Progenitor cell of endocrine pancreas (in vitro differentiated cells): Measurements from ENCODE around the gene MTG1. TPM values are rescaled to one million over a fixed set of nuclear protein-coding genes. Genes with fewer than 3 reads are reported as not detected.

Experiments
- DNase-seq: peaks from one replicate; pipeline ENCODE4 v3.0.0; 2021; ENCODE audit warnings: low spot score; ENCODE audit not compliant: unreplicated experiment
- H3K27ac Mint-ChIP-seq: 2 replicates; pipeline ENCODE4 v1.8.0; 2021; ENCODE audit warnings: mild to moderate bottlenecking, moderate library complexity, mixed read lengths
- H3K27me3 Mint-ChIP-seq: 2 replicates; pipeline ENCODE4 v1.8.0; 2021; ENCODE audit warnings: mixed read lengths
- H3K36me3 Mint-ChIP-seq: 2 replicates; pipeline ENCODE4 v1.8.0; 2022; ENCODE audit warnings: mixed read lengths; ENCODE audit not compliant: insufficient read depth
- H3K4me1 Mint-ChIP-seq: 2 replicates; pipeline ENCODE4 v1.8.0; 2021; ENCODE audit warnings: low read depth, mixed read lengths
- H3K4me3 Mint-ChIP-seq: 2 replicates; pipeline ENCODE4 v1.8.0; 2021; ENCODE audit warnings: low read depth, mild to moderate bottlenecking, moderate library complexity, mixed read lengths
- H3K9me3 Mint-ChIP-seq: 2 replicates; pipeline ENCODE4 v1.8.0; 2021; ENCODE audit warnings: low read depth, mixed read lengths
- CTCF ChIP-seq: fragments of 200-600 bp; sonication (generic); IDR thresholded peaks from one replicate; pipeline ENCODE4 v1.5.0; 2021; ENCODE audit warnings: antibody characterized with exemption, mild to moderate bottlenecking; ENCODE audit not compliant: unreplicated experiment
- total RNA-seq: library from RNA; stranded (reverse); gene quantifications from 2 replicates; pipeline ENCODE4 v1.2.1, GENCODE V29; 2021

The MTG1 gene
- total RNA-seq, 1 donor from 2014 or later = 137 TPM

GRCh38 chr10:133353988-133354605, 39.9 kb upstream of the MTG1 start:
- Mint-ChIP-seq H3K9me3 (no peaks in the 10 kb centered on the region), H3K4me1 (no peaks in the 10 kb centered on the region), H3K27me3 (peaks cover 2% of the 10 kb centered on the region), H3K4me3 (no peak overlapping the region), H3K36me3 (no peaks in the 10 kb centered on the region), H3K27ac (no peak overlapping the region)
- TF ChIP-seq CTCF = no peak
- no peak for DNase-seq

GRCh38 chr10:133354672-133355240, 39.2 kb upstream of the MTG1 start:
- DNase-seq = no peak
- no peak overlapping the region for H3K27ac Mint-ChIP-seq
- H3K4me3 Mint-ChIP-seq = no peak overlapping the region
- H3K27me3 Mint-ChIP-seq = no peaks in the 10 kb centered on the region
- H3K36me3 Mint-ChIP-seq = no peaks in the 10 kb centered on the region
- H3K4me1 Mint-ChIP-seq = peaks cover under 1% of the 10 kb centered on the region
- no peaks in the 10 kb centered on the region for H3K9me3 Mint-ChIP-seq
- TF ChIP-seq CTCF = no peak

GRCh38 chr10:133355266-133355665, 38.7 kb upstream of the MTG1 start:
- no peak for DNase-seq
- no peak for TF ChIP-seq CTCF
- Mint-ChIP-seq H3K27ac (no peak overlapping the region), H3K27me3 (no peaks in the 10 kb centered on the region), H3K9me3 (no peaks in the 10 kb centered on the region), H3K4me1 (peaks cover 6% of the 10 kb centered on the region), H3K4me3 (no peak overlapping the region), H3K36me3 (no peaks in the 10 kb centered on the region)

DNA sequence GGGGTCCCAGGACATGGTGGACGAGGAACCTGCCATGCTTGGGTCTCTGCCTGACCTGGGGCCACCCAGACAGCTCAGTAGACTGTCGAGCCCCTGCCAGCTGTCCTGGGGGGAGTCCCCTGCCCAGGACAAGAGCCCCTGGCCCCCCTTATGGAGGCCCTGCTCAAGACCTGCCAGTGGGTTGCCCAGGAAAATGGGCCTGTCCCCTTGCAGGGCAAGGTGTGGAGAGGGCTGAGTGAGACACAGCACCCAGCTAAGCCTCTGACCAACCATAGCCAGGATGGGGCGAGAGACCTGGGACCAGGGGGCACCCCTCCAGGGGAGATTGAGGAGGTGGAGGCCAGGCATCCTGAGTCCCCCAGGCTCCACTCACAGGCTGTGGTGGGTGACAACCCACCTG, 38.0 kb upstream of the MTG1 start:
- no peak overlapping the region for H3K27ac Mint-ChIP-seq

DNA sequence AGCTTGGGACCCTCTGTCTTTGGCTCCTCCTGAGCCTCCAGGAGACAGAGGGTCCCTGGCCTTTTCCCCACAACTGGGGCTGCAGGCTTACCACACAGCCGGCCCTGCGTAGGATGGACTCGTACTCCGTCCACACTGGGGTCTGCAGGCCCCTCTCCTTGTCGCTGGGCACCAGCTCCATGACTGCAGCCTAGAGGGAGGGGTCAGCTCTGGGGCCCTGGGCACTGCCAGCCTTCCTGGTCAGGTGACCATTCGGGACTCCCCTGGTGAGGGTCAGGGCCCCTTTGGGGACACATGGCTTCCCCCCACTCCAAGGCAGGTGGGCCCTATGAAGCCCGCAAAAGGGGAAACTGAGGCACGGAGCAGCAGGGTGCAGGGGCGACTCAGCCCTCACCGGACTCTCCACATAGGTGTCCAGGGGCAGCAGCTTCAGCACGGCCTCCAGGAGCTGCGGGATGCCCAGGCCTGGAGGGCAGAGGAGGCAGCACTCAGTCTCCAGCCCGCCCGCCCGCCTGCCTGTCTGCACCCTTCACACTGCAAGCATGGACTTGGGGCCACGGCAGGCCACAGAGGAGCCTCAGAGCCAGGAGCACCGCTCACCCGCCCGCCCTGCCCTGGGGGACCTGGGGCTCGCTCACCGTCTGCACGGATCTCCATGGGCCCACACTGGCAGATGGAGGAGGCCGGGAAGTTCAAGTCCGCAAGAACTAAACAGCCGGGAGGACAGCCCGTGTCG, 37.2 kb upstream of the MTG1 start:
- Mint-ChIP-seq H3K36me3 (no peaks in the 10 kb centered on the region), H3K27me3 (no peaks in the 10 kb centered on the region), H3K9me3 (no peaks in the 10 kb centered on the region), H3K27ac (no peak overlapping the region), H3K4me1 (peaks cover 6% of the 10 kb centered on the region), H3K4me3 (peak overlapping the region; percentile 65)
- no peak for DNase-seq
- TF ChIP-seq CTCF = no peak

More for the DNA sequence above, 38.0 kb upstream of the MTG1 start:
- H3K27me3 Mint-ChIP-seq = no peaks in the 10 kb centered on the region
- TF ChIP-seq CTCF = no peak
- H3K9me3 Mint-ChIP-seq = no peaks in the 10 kb centered on the region
- DNase-seq = no peak
- no peak overlapping the region for H3K4me3 Mint-ChIP-seq
- no peaks in the 10 kb centered on the region for H3K36me3 Mint-ChIP-seq
- H3K4me1 Mint-ChIP-seq = peaks cover 6% of the 10 kb centered on the region
